Prostate gland (tissue), 2 donors: ENCODE results near the gene CNRIP1. TPM values are rescaled to one million over a fixed set of nuclear protein-coding genes. Genes with fewer than 3 reads are reported as not detected.

Experiments
- DNase-seq: peaks from one replicate; pipeline ENCODE4 v3.0.0-alpha.2; 2019; ENCODE audit warnings: low spot score
- H3K27ac ChIP-seq, 2 donors: fragments of 200-600 bp; sonication (generic); 2 replicates each; pipeline ENCODE4 v1.5.1; 2017 to 2019
- H3K27me3 ChIP-seq: fragments of 200-600 bp; sonication (generic); replicated peaks from 2 replicates; pipeline ENCODE4 v1.5.1; 2019; ENCODE audit not compliant: insufficient read depth
- H3K36me3 ChIP-seq, 2 donors: fragments of 200-600 bp; sonication (generic); 1 replicate in 1 of 2; 2 replicates in 1 of 2; pipeline versions ENCODE4 v1.5.1 to v1.8.1; 2017 to 2019
- H3K4me1 ChIP-seq: fragments of 200-600 bp; sonication (generic); replicated peaks from 2 replicates; pipeline ENCODE4 v1.5.1; 2019
- H3K4me3 ChIP-seq, 2 donors: fragments of 200-600 bp; sonication (generic); 2 replicates each; pipeline ENCODE4 v1.5.1; 2017 to 2019
- H3K9me3 ChIP-seq: fragments of 200-600 bp; sonication (generic); 2 replicates; pipeline ENCODE4 v1.5.1; 2017
- CTCF ChIP-seq, 4 experiments: fragments of 200-600 bp in 2 of 4; fragments of 450-650 bp in 2 of 4; sonication (generic) in 2 of 4; IDR thresholded peaks; 1 replicate in 3 of 4; 2 replicates in 1 of 4; pipeline ENCODE4 v1.5.1; 2016 to 2019; ENCODE audit warnings: antibody characterized with exemption in 4 of 4, mild to moderate bottlenecking in 2 of 4, moderate library complexity in 2 of 4
- POLR2A ChIP-seq: fragments of 450-650 bp; IDR thresholded peaks from one replicate; pipeline ENCODE4 v1.6.1; 2016; ENCODE audit warnings: antibody characterized with exemption, mild to moderate bottlenecking
- POLR2AphosphoS5 ChIP-seq: sonication (generic); formaldehyde crosslinking; IDR thresholded peaks from one replicate; pipeline ENCODE4 v1.6.1; 2017; ENCODE audit warnings: antibody characterized with exemption
- WGBS: methylation state at CpG from one replicate; pipeline ENCODE4 v1.1.5; 2018; 5-methylcytosine and 5-hydroxymethylcytosine counted together
- intact Hi-C: fragments of 100-400 bp; cut with DNase I; formaldehyde crosslinking; loops from one replicate; pipeline ENCODE4 v1.14.2; 2022
- total RNA-seq, 2 donors: library from RNA; depleted of rRNA; stranded (reverse); fragments of >200 nt; gene quantifications; one replicate each; pipeline ENCODE4 v1.1.0, GENCODE V29; 2016

Gene CNRIP1
- total RNA-seq, 2 donors from 2014 or later = 3.6 to 16.5 TPM

GRCh38 chr2:68341583-68341982 lies 21.8 kb upstream of the CNRIP1 start:
- Histone ChIP-seq H3K4me1 (no peaks in the 10 kb centered on the region), H3K27ac (no peak overlapping the region), H3K9me3 (no peaks in the 10 kb centered on the region), H3K27me3 (no peaks in the 10 kb centered on the region), H3K4me3 (no peak overlapping the region), H3K36me3 (no peaks in the 10 kb centered on the region)
- intact Hi-C loops = no loop called here
- no peak for TF ChIP-seq CTCF (IDR thresholded peaks at IDR 0.05)
- TF ChIP-seq POLR2A = no peak
- no peak for TF ChIP-seq POLR2AphosphoS5
- WGBS = 63% methylated on average over 4 of the region's 4 CpGs
- DNase-seq = no peak

GRCh38 chr2:68341062-68341329 lies 21.2 kb upstream of the CNRIP1 start:
- H3K27ac ChIP-seq = no peak overlapping the region
- H3K36me3 ChIP-seq = no peaks in the 10 kb centered on the region
- no peak for TF ChIP-seq CTCF (IDR thresholded peaks at IDR 0.05)
- TF ChIP-seq POLR2A = no peak
- TF ChIP-seq POLR2AphosphoS5 = no peak
- no peak overlapping the region for H3K4me3 ChIP-seq
- H3K9me3 ChIP-seq = no peaks in the 10 kb centered on the region
- no peak for DNase-seq
- 94% methylated on average over 3 of the region's 3 CpGs for WGBS
- no peaks in the 10 kb centered on the region for H3K27me3 ChIP-seq
- H3K4me1 ChIP-seq = no peaks in the 10 kb centered on the region
- intact Hi-C loops = no loop called here

- 52% methylated on average over 5 of the region's 5 CpGs for WGBS
- H3K9me3 ChIP-seq = no peaks in the 10 kb centered on the region
- H3K4me3 ChIP-seq = no peak overlapping the region
- no peaks in the 10 kb centered on the region for H3K27me3 ChIP-seq
- intact Hi-C loops = no loop called here
- DNase-seq = no peak
- no peaks in the 10 kb centered on the region for H3K36me3 ChIP-seq
- H3K27ac ChIP-seq = no peak overlapping the region
- no peaks in the 10 kb centered on the region for H3K4me1 ChIP-seq
- TF ChIP-seq POLR2A = no peak
- TF ChIP-seq POLR2AphosphoS5 = no peak
- no peak for TF ChIP-seq CTCF (IDR thresholded peaks at IDR 0.05)
These were observed 20.7 kb upstream of the CNRIP1 start for GRCh38 chr2:68340226-68341061.

GRCh38 chr2:68336192-68336591 lies 16.4 kb upstream of the CNRIP1 start:
- Histone ChIP-seq H3K9me3 (no peaks in the 10 kb centered on the region), H3K27ac (no peak overlapping the region), H3K27me3 (no peaks in the 10 kb centered on the region), H3K36me3 (no peaks in the 10 kb centered on the region), H3K4me1 (no peaks in the 10 kb centered on the region), H3K4me3 (no peak overlapping the region)
- 53% methylated on average over 1 of the region's 1 CpG for WGBS
- no peak for DNase-seq
- TF ChIP-seq POLR2A (no peak), POLR2AphosphoS5 (no peak), CTCF (IDR thresholded peaks at IDR 0.05) (no peak)
- intact Hi-C loops = no loop called here

- TF ChIP-seq POLR2A (no peak), CTCF (IDR thresholded peaks at IDR 0.05) (no peak), POLR2AphosphoS5 (no peak)
- 35% methylated on average over 3 of the region's 3 CpGs for WGBS
- intact Hi-C loops = no loop called here
- Histone ChIP-seq H3K4me3 (no peak overlapping the region), H3K27me3 (no peaks in the 10 kb centered on the region), H3K36me3 (no peaks in the 10 kb centered on the region), H3K27ac (no peak overlapping the region), H3K9me3 (no peaks in the 10 kb centered on the region), H3K4me1 (no peaks in the 10 kb centered on the region)
- no peak for DNase-seq
These were observed 14.2 kb upstream of the CNRIP1 start for GRCh38 chr2:68333931-68334330.
